ENCODE results near the gene EDARADD.

Gene EDARADD

DNA sequence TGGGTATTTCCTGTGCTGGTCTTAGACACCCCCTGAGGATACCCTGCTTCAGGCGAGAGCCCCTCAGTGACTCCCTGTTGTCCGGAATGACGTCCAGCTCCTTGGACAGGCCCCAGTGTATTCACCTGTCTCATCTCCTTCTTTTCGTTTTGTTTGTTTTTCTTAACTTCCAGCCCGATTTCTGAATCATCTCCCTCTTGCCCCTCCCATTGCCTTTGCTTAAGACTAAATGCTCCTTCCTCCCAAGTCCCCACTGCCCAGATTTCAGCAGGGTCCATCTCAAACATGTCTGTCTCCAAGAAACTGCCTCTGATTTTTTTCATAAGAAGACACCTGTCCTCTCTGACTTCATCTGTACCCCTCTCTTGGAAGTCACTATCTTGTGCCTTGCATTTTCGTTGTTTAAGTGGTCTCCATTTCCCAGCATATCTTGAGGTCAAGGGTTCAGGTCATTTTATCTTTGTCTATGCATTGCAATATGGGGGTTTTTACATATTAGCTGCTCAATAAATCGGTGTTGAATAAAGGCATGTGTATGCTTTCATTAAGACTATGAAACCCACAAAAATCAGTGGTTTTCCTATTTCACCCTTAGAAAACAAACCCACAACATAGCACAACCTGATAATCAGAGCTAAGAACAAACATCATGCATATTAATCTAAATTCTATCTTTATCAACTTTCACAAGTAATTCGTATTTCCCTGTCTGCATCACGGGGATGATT is 71.3 kb downstream of the EDARADD start:
- H3K27ac ChIP-seq (ENCODE audit: low read depth, low read length, poor library complexity, severe bottlenecking): no peak overlapping the region
- no peak overlapping the region for H3K4me3 ChIP-seq (ENCODE audit: low read depth, low read length, poor library complexity, severe bottlenecking)
- no peak overlapping the region for H2AFZ ChIP-seq (ENCODE audit: low read length)
- H3F3A ChIP-seq (ENCODE audit: insufficient read depth, low read length): no peaks in the 10 kb centered on the region
- no peaks in the 10 kb centered on the region for H3K9me3 ChIP-seq (ENCODE audit: low read length)
- no peak overlapping the region for H3K4me2 ChIP-seq (ENCODE audit: low read length)
- no peaks in the 10 kb centered on the region for H4K20me1 ChIP-seq (ENCODE audit: insufficient read depth, low read length)
- no peaks in the 10 kb centered on the region for H3K36me3 ChIP-seq (ENCODE audit: insufficient read depth, low read length)
- H3K27me3 ChIP-seq (ENCODE audit: insufficient read depth, low read length): no peaks in the 10 kb centered on the region; the same call in 1 of the 2 replicates
- H3K9ac ChIP-seq (ENCODE audit: low read length): no peak overlapping the region
- H3K4me1 ChIP-seq (ENCODE audit: insufficient read depth, low read length, severe bottlenecking): no peaks in the 10 kb centered on the region
- no peaks in the 10 kb centered on the region for H3K79me2 ChIP-seq (ENCODE audit: insufficient read depth, low read length)
- H3K9me2 ChIP-seq (ENCODE audit: low read depth, low read length): no peaks in the 10 kb centered on the region
- no peak for TF ChIP-seq EZH2 (IDR thresholded peaks at IDR 0.05; ENCODE audit: borderline replicate concordance, low read length)
- TF ChIP-seq, protein P1, sequence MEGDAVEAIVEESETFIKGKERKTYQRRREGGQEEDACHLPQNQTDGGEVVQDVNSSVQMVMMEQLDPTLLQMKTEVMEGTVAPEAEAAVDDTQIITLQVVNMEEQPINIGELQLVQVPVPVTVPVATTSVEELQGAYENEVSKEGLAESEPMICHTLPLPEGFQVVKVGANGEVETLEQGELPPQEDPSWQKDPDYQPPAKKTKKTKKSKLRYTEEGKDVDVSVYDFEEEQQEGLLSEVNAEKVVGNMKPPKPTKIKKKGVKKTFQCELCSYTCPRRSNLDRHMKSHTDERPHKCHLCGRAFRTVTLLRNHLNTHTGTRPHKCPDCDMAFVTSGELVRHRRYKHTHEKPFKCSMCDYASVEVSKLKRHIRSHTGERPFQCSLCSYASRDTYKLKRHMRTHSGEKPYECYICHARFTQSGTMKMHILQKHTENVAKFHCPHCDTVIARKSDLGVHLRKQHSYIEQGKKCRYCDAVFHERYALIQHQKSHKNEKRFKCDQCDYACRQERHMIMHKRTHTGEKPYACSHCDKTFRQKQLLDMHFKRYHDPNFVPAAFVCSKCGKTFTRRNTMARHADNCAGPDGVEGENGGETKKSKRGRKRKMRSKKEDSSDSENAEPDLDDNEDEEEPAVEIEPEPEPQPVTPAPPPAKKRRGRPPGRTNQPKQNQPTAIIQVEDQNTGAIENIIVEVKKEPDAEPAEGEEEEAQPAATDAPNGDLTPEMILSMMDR (IDR thresholded peaks at IDR 0.05; ENCODE audit: low read length): no peak

DNA sequence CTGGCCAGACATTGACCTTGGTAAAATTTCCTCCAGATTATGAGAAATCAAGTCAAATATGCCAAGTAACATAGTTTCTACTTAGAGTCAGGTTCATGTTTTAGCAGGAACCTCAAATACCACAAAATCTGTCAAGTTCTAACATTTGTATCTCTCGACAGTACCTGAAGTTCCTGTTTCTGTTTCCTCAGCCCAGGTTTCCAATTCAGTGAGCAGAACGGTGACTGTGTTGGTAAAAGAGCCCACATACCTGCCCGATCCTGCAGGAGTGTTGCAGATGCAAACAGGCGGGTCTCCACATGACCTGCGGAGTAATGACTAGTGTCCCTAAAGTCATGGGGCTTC is 71.8 kb downstream of the EDARADD start:
- Histone ChIP-seq H3K27ac (ENCODE audit: low read depth, low read length, poor library complexity, severe bottlenecking) (no peak overlapping the region), H3K4me1 (ENCODE audit: insufficient read depth, low read length, severe bottlenecking) (no peaks in the 10 kb centered on the region), H2AFZ (ENCODE audit: low read length) (no peak overlapping the region), H4K20me1 (ENCODE audit: insufficient read depth, low read length) (no peaks in the 10 kb centered on the region), H3K79me2 (ENCODE audit: insufficient read depth, low read length) (no peaks in the 10 kb centered on the region), H3K27me3 (ENCODE audit: insufficient read depth, low read length) (no peaks in the 10 kb centered on the region; the same call in 1 of the 2 replicates), H3K9me2 (ENCODE audit: low read depth, low read length) (no peaks in the 10 kb centered on the region), H3K9ac (ENCODE audit: low read length) (no peak overlapping the region), H3F3A (ENCODE audit: insufficient read depth, low read length) (no peaks in the 10 kb centered on the region), H3K4me2 (ENCODE audit: low read length) (no peak overlapping the region), H3K9me3 (ENCODE audit: low read length) (no peaks in the 10 kb centered on the region), H3K4me3 (ENCODE audit: low read depth, low read length, poor library complexity, severe bottlenecking) (no peak overlapping the region), H3K36me3 (ENCODE audit: insufficient read depth, low read length) (no peaks in the 10 kb centered on the region)
- TF ChIP-seq EZH2 (IDR thresholded peaks at IDR 0.05; ENCODE audit: borderline replicate concordance, low read length): no peak
- TF ChIP-seq, protein P1 (IDR thresholded peaks at IDR 0.05; ENCODE audit: low read length): no peak

DNA sequence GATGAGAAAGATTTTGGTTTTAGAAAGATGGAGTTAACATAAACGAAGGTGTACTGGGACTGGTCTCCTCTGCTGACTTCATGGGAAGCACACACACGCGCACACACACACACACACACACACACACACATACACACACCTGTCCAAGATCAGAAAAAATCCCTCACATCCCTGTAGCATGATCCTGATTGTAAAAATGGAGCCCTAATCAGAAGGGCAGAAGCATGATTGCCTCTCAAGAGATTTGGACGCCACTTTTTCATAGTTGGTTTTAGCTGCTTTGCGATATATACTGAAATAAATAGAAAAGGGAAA is 73.2 kb downstream of the EDARADD start:
- Histone ChIP-seq H3K9me3 (ENCODE audit: low read length) (no peaks in the 10 kb centered on the region), H2AFZ (ENCODE audit: low read length) (no peak overlapping the region), H4K20me1 (ENCODE audit: insufficient read depth, low read length) (no peaks in the 10 kb centered on the region), H3K27ac (ENCODE audit: low read depth, low read length, poor library complexity, severe bottlenecking) (no peak overlapping the region), H3K9me2 (ENCODE audit: low read depth, low read length) (no peaks in the 10 kb centered on the region), H3K27me3 (ENCODE audit: insufficient read depth, low read length) (no peaks in the 10 kb centered on the region; the same call in 1 of the 2 replicates), H3K36me3 (ENCODE audit: insufficient read depth, low read length) (no peaks in the 10 kb centered on the region), H3K9ac (ENCODE audit: low read length) (no peak overlapping the region), H3K79me2 (ENCODE audit: insufficient read depth, low read length) (no peaks in the 10 kb centered on the region), H3K4me3 (ENCODE audit: low read depth, low read length, poor library complexity, severe bottlenecking) (no peak overlapping the region), H3K4me2 (ENCODE audit: low read length) (no peak overlapping the region), H3F3A (ENCODE audit: insufficient read depth, low read length) (no peaks in the 10 kb centered on the region), H3K4me1 (ENCODE audit: insufficient read depth, low read length, severe bottlenecking) (no peaks in the 10 kb centered on the region)
- TF ChIP-seq EZH2 (IDR thresholded peaks at IDR 0.05; ENCODE audit: borderline replicate concordance, low read length): no peak
- TF ChIP-seq, protein P1 (IDR thresholded peaks at IDR 0.05; ENCODE audit: low read length): no peak

Data from OCI-LY1 (cell line).